ENCODE data around the gene OVCH1. TPM values are rescaled to one million over a fixed set of nuclear protein-coding genes. Genes with fewer than 3 reads are reported as not detected.
"Not testable (repeated sequence)": the region's sequence is repeated elsewhere in the genome, so short reads cannot be mapped to it uniquely, and the experiment has no call there.

Gene OVCH1
- total RNA-seq, 1 donor from 2014 or later = 2.6 TPM

DNA sequence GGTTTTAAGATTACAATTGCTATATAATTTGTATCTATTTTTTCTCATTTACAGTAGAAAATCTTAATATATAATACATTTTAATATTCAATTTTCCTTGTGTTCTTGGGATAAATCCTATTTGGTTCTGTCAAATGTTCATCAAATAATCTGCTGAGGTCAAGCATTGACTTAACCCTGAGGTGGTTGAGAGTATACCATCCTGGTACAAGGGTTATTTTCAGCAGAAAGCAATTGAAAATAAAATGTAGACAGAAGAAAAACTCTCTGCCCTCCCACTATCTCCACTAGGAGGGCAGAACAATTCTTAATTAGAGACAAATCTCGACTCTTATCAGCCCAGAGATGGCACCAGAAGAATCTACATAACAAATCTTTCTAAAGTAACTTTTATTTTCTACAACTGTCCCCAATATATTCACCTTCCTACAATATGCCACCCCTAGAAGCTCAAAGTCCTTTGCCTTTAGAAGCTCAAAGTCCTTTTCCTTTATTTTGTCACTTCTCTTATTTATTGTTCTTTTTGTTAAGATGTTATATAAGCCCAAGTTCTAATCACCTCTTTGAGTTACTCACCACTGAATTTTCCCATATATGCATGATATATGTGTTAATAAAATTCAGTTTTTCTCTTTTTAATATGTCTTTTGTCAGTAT is 58.6 kb downstream of the OVCH1 start:
- intact Hi-C loops (cut with DNase I) = no loop called here
- no peak for DNase-seq (ENCODE audit: low spot score in 2 of 2)
- Histone ChIP-seq H3K27ac (no peak overlapping the region), H3K27me3 (no peaks in the 10 kb centered on the region), H3K4me1 (no peaks in the 10 kb centered on the region), H3K36me3 (no peaks in the 10 kb centered on the region), H3K9me3 (no peaks in the 10 kb centered on the region), H3K4me3 (no peak overlapping the region)
- TF ChIP-seq CTCF (IDR thresholded peaks at IDR 0.05) = no peak

GRCh38 chr12:29437575-29437974 is 59.9 kb downstream of the OVCH1 start:
- Histone ChIP-seq H3K27me3 (no peaks in the 10 kb centered on the region), H3K36me3 (no peaks in the 10 kb centered on the region), H3K9me3 (no peaks in the 10 kb centered on the region), H3K4me3 (no peak overlapping the region), H3K4me1 (no peaks in the 10 kb centered on the region), H3K27ac (no peak overlapping the region)
- TF ChIP-seq CTCF (IDR thresholded peaks at IDR 0.05) = no peak
- intact Hi-C loops (cut with DNase I) = no loop called here
- no peak for DNase-seq (ENCODE audit: low spot score in 2 of 2)

GRCh38 chr12:29436815-29437214 is 60.7 kb downstream of the OVCH1 start:
- intact Hi-C loops (cut with DNase I); H3K36me3 ChIP-seq; H3K27me3 ChIP-seq; H3K27ac ChIP-seq; H3K4me1 ChIP-seq; DNase-seq (ENCODE audit: low spot score in 2 of 2); H3K4me3 ChIP-seq; H3K9me3 ChIP-seq: not testable (repeated sequence)

DNA sequence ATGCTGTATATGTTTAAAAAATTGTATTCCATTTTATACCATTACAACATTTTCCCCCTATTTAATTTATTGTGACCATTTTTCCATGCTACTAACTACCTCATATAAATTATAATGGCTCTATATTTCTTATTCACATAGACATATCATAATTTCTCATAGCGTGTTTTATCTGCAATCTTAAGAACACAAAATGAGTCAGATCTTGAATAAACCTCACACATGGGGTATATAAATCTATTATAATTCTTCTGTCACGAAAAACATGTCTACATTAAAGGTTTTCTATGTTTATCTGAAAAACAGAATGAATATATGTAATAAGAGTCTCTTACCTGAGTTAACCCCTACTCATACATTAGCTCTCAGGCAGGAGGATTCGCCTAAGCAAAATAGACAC is 66.0 kb downstream of the OVCH1 start:
- H3K36me3 ChIP-seq = no peaks in the 10 kb centered on the region
- DNase-seq (ENCODE audit: low spot score in 2 of 2) = no peak
- intact Hi-C loops (cut with DNase I) = no loop called here
- TF ChIP-seq CTCF (IDR thresholded peaks at IDR 0.05) = no peak
- H3K27me3 ChIP-seq = no peaks in the 10 kb centered on the region
- no peak overlapping the region for H3K4me3 ChIP-seq
- no peaks in the 10 kb centered on the region for H3K4me1 ChIP-seq
- no peak overlapping the region for H3K27ac ChIP-seq
- no peaks in the 10 kb centered on the region for H3K9me3 ChIP-seq

GRCh38 chr12:29430716-29431044 is 66.8 kb downstream of the OVCH1 start:
- no peaks in the 10 kb centered on the region for H3K4me1 ChIP-seq
- H3K27ac ChIP-seq = no peak overlapping the region
- no peak for DNase-seq (ENCODE audit: low spot score in 2 of 2)
- no peak overlapping the region for H3K4me3 ChIP-seq
- no peaks in the 10 kb centered on the region for H3K27me3 ChIP-seq
- no peaks in the 10 kb centered on the region for H3K9me3 ChIP-seq
- no peak for TF ChIP-seq CTCF (IDR thresholded peaks at IDR 0.05)
- no peaks in the 10 kb centered on the region for H3K36me3 ChIP-seq
- intact Hi-C loops (cut with DNase I) = no loop called here

DNA sequence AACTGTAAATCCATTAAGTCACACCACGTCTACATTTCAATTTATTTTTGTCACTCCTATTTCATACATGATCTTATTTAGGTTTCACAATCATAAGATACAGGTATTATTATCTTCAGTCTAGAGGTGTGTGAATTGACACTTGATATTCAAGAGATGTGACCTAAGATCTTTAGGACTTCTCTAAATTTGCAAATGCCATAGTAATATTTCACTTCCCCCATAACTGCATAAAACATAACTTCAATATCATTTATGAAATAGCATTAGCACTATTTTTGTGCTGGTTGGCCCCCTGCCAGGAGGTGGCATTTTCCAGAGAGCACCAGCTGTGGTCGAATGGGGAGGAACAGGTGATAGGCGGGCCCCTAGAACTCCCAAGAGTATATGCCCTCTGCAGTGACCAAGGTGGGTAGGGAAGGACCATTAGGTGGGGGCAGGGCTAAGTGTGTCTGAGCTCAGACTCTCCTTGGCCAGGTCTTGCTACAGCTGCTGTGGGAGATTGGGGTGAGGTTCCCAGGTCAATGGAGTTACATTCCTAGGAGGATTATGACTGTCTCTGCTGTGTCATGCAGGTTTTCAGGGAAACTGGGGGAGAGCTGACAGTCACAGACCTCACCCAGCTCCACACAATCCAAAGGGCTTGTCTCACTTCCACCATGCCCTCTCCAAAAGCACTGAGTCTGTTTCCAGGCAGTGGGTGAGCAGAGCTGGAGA is 67.3 kb downstream of the OVCH1 start:
- Histone ChIP-seq H3K9me3 (no peaks in the 10 kb centered on the region), H3K4me1 (no peaks in the 10 kb centered on the region), H3K27me3 (no peaks in the 10 kb centered on the region), H3K4me3 (no peak overlapping the region), H3K36me3 (no peaks in the 10 kb centered on the region), H3K27ac (no peak overlapping the region)
- no peak for TF ChIP-seq CTCF (IDR thresholded peaks at IDR 0.05)
- no peak for DNase-seq (ENCODE audit: low spot score in 2 of 2)
- intact Hi-C loops (cut with DNase I) = no loop called here

Data from ascending aorta (tissue), 2 donors.